ENCODE measurements around the gene CLEC16A.

GRCh38 chr16:10954903-10955302 is 10.5 kb downstream of the CLEC16A start:
- TF ChIP-seq ZNF384 (IDR thresholded peaks at IDR 0.05; ENCODE audit: low read depth, low read length) (no peak), ELK1 (CRISPR knock-in tag; IDR thresholded peaks at IDR 0.05) (no peak)

Data from K562 (cell line).